HepG2 (cell line): Measurements from ENCODE around the gene MBLAC1. TPM values are rescaled to one million over a fixed set of nuclear protein-coding genes. Genes with fewer than 3 reads are reported as not detected.

ENCODE experiments used
- ELF4 ChIP-seq: sonication (generic); formaldehyde crosslinking; IDR thresholded peaks from 2 replicates; pipeline ENCODE4 v1.5.0; 2020; ENCODE audit warnings: missing genetic modification reagents, mild to moderate bottlenecking, moderate library complexity, borderline replicate concordance
- HES4 ChIP-seq: sonication (generic); formaldehyde crosslinking; IDR thresholded peaks from 2 replicates; pipeline ENCODE4 v1.9.0; 2021; ENCODE audit warnings: mild to moderate bottlenecking, missing genetic modification reagents, borderline replicate concordance
- ISL2 ChIP-seq: sonication (generic); formaldehyde crosslinking; IDR thresholded peaks from 2 replicates; pipeline ENCODE4 v1.5.0; 2020; ENCODE audit warnings: missing genetic modification reagents
- KLF12 ChIP-seq: sonication (generic); formaldehyde crosslinking; IDR thresholded peaks from 2 replicates; pipeline ENCODE4 v1.4.0; 2020; ENCODE audit warnings: missing genetic modification reagents, borderline replicate concordance
- MEF2D ChIP-seq: sonication (generic); formaldehyde crosslinking; IDR thresholded peaks from 2 replicates; pipeline ENCODE4 v1.5.1; 2020; ENCODE audit warnings: mild to moderate bottlenecking, missing genetic modification reagents
- MTA3 ChIP-seq: sonication (generic); formaldehyde crosslinking; IDR thresholded peaks from 2 replicates; pipeline ENCODE4 v1.4.0; 2020; ENCODE audit warnings: missing genetic modification reagents
- NR3C1 ChIP-seq: sonication (generic); formaldehyde crosslinking; IDR thresholded peaks from 2 replicates; pipeline ENCODE4 v1.4.0; 2020; ENCODE audit warnings: missing genetic modification reagents
- PAX8 ChIP-seq: sonication (generic); formaldehyde crosslinking; IDR thresholded peaks from 2 replicates; pipeline ENCODE4 v1.8.0; 2022; ENCODE audit warnings: mild to moderate bottlenecking, missing genetic modification reagents, borderline replicate concordance
- POLR2G ChIP-seq: fragments of 200-400 bp; formaldehyde crosslinking; IDR thresholded peaks from 2 replicates; pipeline ENCODE4 v1.6.1; 2018; ENCODE audit warnings: mild to moderate bottlenecking, low read depth, low read length, moderate library complexity
- SAFB2 ChIP-seq: sonication (generic); formaldehyde crosslinking; IDR thresholded peaks from 2 replicates; pipeline ENCODE4 v1.5.1; 2020; ENCODE audit warnings: missing genetic modification reagents, low read depth, mild to moderate bottlenecking, borderline replicate concordance
- SRY ChIP-seq: sonication (generic); formaldehyde crosslinking; IDR thresholded peaks from 2 replicates; pipeline ENCODE4 v1.8.0; 2022; ENCODE audit warnings: mild to moderate bottlenecking, missing genetic modification reagents
- THAP11 ChIP-seq: IDR thresholded peaks from 2 replicates; pipeline ENCODE4 v1.6.1; 2016; ENCODE audit warnings: missing biosample characterization, missing genetic modification reagents
- YY1 ChIP-seq: IDR thresholded peaks from 2 replicates; pipeline ENCODE4 v1.6.1; 2011; ENCODE audit warnings: low read length, low read depth, moderate library complexity, mild to moderate bottlenecking; ENCODE audit not compliant: insufficient read depth, insufficient replicate concordance
- ZC3H13 ChIP-seq: sonication (generic); formaldehyde crosslinking; IDR thresholded peaks from 2 replicates; pipeline ENCODE4 v1.8.1; 2023; ENCODE audit warnings: mild to moderate bottlenecking, missing genetic modification reagents, moderate library complexity
- ZNF20 ChIP-seq: sonication (generic); formaldehyde crosslinking; IDR thresholded peaks from 2 replicates; pipeline ENCODE4 v1.4.0; 2020; ENCODE audit warnings: mild to moderate bottlenecking, moderate library complexity, missing genetic modification reagents
- ZNF772 ChIP-seq: sonication (generic); formaldehyde crosslinking; IDR thresholded peaks from 2 replicates; pipeline ENCODE4 v1.5.0; 2020; ENCODE audit warnings: mild to moderate bottlenecking, missing genetic modification reagents
- ZNF879 ChIP-seq: sonication (generic); formaldehyde crosslinking; IDR thresholded peaks from 2 replicates; pipeline ENCODE4 v1.8.1; 2023; ENCODE audit warnings: missing genetic modification reagents
- polyA plus RNA-seq, 8 experiments: library from polyadenylated mRNA; depleted of rRNA in 3 of 8; stranded (reverse) in 7 of 8; unstranded in 1 of 8; fragments of >200 nt; fragmentation: Illumina TruSeq in 4 of 8; extraction: Trizol in 4 of 8; gene quantifications; 2 replicates each; pipeline versions ENCODE4 v1.2.1 to v1.2.3, GENCODE V29; 2011 to 2016; ENCODE audit warnings: low read depth in 4 of 8, missing spikeins in 1 of 8, mixed read lengths in 1 of 8; ENCODE audit not compliant: insufficient read depth in 1 of 8
- total RNA-seq, 5 experiments: library from RNA; depleted of rRNA; stranded (reverse); fragments of >200 nt; fragmentation: Illumina TruSeq; extraction: Trizol; gene quantifications; 2 replicates each; pipeline ENCODE4 v1.2.3, GENCODE V29; 2016; ENCODE audit warnings: low read depth in 1 of 5
- TF ChIP-seq, protein P1 (sequence below): sonication (generic); formaldehyde crosslinking; conservative IDR thresholded peaks from 2 replicates; pipeline ENCODE4 v1.4.0; 2020; ENCODE audit warnings: missing genetic modification reagents
- TF ChIP-seq, protein P2 (sequence below): sonication (generic); formaldehyde crosslinking; IDR thresholded peaks from 2 replicates; pipeline ENCODE4 v1.9.0; 2021; ENCODE audit warnings: missing genetic modification reagents, borderline replicate concordance
- TF ChIP-seq, protein P3 (sequence below): sonication (generic); formaldehyde crosslinking; IDR thresholded peaks from 2 replicates; pipeline ENCODE4 v1.4.0; 2020; ENCODE audit warnings: mild to moderate bottlenecking, missing genetic modification reagents
- TF ChIP-seq, protein P4 (sequence below): sonication (generic); formaldehyde crosslinking; IDR thresholded peaks from 2 replicates; pipeline ENCODE4 v1.5.0; 2020; ENCODE audit warnings: missing genetic modification reagents
- TF ChIP-seq, protein P5 (sequence below): sonication (generic); formaldehyde crosslinking; conservative IDR thresholded peaks from 2 replicates; pipeline ENCODE4 v1.4.0; 2020; ENCODE audit warnings: missing genetic modification reagents
- TF ChIP-seq, protein P6 (sequence below): IDR thresholded peaks from 2 replicates; pipeline ENCODE4 v1.6.1; 2012; ENCODE audit warnings: inconsistent platforms

The MBLAC1 gene
- total and polyA plus RNA-seq, 2 of the 13 experiments (the other 11 are each of a cell fraction or from before 2014, with no cell fraction given) = 0.79 to 2.1 TPM

DNA sequence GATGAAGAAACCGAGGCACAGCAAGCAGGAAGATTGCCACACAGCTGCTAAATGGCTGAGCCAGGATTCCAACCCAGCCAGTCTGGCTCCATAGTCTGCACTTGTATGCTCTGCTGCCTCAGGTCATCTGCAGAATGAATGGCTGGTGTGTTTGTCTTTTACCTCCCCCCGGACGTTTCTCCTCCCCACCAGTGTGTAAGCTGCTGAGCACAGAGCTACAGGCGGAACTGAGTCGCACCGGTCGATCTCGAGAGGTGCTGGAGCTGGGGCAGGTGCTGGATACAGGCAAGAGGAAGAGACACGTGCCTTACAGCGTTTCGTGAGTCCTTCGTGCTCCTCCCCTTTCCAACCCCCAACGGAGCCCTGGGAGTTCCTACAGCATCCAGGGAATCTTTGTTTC is 4.7 kb upstream of the MBLAC1 start (continued):
- TF ChIP-seq MEF2D (CRISPR knock-in tag) (no peak), ZNF879 (no peak), KLF12 (CRISPR knock-in tag) (no peak), POLR2G (peak; percentile 56; the same call in 1 of the 2 replicates), HES4 (CRISPR knock-in tag) (no peak), ZC3H13 (CRISPR knock-in tag) (no peak; the same call in 1 of the 2 replicates), SRY (CRISPR knock-in tag) (no peak), SAFB2 (CRISPR knock-in tag) (0 out of 2 replicates have a peak, but pooled peaks have one; percentile 24), MTA3 (no peak), ZNF772 (CRISPR knock-in tag) (peak; percentile 87), ZNF20 (no peak), PAX8 (no peak), ELF4 (CRISPR knock-in tag) (no peak), NR3C1 (CRISPR knock-in tag) (no peak), ISL2 (CRISPR knock-in tag) (no peak), THAP11 (CRISPR knock-in tag) (peak; percentile 72), YY1 (peak; percentile 50)
- TF ChIP-seq, protein P1, sequence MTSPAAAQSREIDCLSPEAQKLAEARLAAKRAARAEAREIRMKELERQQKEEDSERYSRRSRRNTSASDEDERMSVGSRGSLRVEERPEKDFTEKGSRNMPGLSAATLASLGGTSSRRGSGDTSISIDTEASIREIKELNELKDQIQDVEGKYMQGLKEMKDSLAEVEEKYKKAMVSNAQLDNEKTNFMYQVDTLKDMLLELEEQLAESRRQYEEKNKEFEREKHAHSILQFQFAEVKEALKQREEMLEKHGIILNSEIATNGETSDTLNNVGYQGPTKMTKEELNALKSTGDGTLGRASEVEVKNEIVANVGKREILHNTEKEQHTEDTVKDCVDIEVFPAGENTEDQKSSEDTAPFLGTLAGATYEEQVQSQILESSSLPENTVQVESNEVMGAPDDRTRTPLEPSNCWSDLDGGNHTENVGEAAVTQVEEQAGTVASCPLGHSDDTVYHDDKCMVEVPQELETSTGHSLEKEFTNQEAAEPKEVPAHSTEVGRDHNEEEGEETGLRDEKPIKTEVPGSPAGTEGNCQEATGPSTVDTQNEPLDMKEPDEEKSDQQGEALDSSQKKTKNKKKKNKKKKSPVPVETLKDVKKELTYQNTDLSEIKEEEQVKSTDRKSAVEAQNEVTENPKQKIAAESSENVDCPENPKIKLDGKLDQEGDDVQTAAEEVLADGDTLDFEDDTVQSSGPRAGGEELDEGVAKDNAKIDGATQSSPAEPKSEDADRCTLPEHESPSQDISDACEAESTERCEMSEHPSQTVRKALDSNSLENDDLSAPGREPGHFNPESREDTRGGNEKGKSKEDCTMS (CRISPR knock-in tag) = no peak
- TF ChIP-seq, protein P2, sequence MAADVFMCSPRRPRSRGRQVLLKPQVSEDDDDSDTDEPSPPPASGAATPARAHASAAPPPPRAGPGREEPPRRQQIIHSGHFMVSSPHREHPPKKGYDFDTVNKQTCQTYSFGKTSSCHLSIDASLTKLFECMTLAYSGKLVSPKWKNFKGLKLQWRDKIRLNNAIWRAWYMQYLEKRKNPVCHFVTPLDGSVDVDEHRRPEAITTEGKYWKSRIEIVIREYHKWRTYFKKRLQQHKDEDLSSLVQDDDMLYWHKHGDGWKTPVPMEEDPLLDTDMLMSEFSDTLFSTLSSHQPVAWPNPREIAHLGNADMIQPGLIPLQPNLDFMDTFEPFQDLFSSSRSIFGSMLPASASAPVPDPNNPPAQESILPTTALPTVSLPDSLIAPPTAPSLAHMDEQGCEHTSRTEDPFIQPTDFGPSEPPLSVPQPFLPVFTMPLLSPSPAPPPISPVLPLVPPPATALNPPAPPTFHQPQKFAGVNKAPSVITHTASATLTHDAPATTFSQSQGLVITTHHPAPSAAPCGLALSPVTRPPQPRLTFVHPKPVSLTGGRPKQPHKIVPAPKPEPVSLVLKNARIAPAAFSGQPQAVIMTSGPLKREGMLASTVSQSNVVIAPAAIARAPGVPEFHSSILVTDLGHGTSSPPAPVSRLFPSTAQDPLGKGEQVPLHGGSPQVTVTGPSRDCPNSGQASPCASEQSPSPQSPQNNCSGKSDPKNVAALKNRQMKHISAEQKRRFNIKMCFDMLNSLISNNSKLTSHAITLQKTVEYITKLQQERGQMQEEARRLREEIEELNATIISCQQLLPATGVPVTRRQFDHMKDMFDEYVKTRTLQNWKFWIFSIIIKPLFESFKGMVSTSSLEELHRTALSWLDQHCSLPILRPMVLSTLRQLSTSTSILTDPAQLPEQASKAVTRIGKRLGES (CRISPR knock-in tag) = no peak
- TF ChIP-seq, protein P3, sequence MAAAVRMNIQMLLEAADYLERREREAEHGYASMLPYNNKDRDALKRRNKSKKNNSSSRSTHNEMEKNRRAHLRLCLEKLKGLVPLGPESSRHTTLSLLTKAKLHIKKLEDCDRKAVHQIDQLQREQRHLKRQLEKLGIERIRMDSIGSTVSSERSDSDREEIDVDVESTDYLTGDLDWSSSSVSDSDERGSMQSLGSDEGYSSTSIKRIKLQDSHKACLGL (CRISPR knock-in tag) = no peak
- TF ChIP-seq, protein P4, sequence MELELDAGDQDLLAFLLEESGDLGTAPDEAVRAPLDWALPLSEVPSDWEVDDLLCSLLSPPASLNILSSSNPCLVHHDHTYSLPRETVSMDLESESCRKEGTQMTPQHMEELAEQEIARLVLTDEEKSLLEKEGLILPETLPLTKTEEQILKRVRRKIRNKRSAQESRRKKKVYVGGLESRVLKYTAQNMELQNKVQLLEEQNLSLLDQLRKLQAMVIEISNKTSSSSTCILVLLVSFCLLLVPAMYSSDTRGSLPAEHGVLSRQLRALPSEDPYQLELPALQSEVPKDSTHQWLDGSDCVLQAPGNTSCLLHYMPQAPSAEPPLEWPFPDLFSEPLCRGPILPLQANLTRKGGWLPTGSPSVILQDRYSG (CRISPR knock-in tag) = no peak
- TF ChIP-seq, protein P5, sequence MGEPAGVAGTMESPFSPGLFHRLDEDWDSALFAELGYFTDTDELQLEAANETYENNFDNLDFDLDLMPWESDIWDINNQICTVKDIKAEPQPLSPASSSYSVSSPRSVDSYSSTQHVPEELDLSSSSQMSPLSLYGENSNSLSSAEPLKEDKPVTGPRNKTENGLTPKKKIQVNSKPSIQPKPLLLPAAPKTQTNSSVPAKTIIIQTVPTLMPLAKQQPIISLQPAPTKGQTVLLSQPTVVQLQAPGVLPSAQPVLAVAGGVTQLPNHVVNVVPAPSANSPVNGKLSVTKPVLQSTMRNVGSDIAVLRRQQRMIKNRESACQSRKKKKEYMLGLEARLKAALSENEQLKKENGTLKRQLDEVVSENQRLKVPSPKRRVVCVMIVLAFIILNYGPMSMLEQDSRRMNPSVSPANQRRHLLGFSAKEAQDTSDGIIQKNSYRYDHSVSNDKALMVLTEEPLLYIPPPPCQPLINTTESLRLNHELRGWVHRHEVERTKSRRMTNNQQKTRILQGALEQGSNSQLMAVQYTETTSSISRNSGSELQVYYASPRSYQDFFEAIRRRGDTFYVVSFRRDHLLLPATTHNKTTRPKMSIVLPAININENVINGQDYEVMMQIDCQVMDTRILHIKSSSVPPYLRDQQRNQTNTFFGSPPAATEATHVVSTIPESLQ (CRISPR knock-in tag) = no peak
- TF ChIP-seq, protein P6, sequence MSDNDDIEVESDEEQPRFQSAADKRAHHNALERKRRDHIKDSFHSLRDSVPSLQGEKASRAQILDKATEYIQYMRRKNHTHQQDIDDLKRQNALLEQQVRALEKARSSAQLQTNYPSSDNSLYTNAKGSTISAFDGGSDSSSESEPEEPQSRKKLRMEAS = peak; percentile 92
